Osteocyte (in vitro differentiated cells): ENCODE data around the gene RAD51AP2. TPM values are rescaled to one million over a fixed set of nuclear protein-coding genes. Genes with fewer than 3 reads are reported as not detected.

Experiments used
- DNase-seq: peaks from one replicate; pipeline ENCODE4 v3.0.0; 2021; ENCODE audit warnings: mixed read lengths; ENCODE audit not compliant: unreplicated experiment; ENCODE audit errors: extremely low spot score
- H3K27ac Mint-ChIP-seq: one replicate; pipeline ENCODE4 v1.8.0; 2021; ENCODE audit warnings: mild to moderate bottlenecking, mixed read lengths; ENCODE audit not compliant: unreplicated experiment
- H3K27me3 Mint-ChIP-seq: one replicate; pipeline ENCODE4 v1.8.0; 2021; ENCODE audit warnings: mixed read lengths; ENCODE audit not compliant: unreplicated experiment
- H3K36me3 Mint-ChIP-seq: one replicate; pipeline ENCODE4 v1.8.0; 2021; ENCODE audit warnings: mixed read lengths; ENCODE audit not compliant: unreplicated experiment
- H3K4me1 Mint-ChIP-seq: one replicate; pipeline ENCODE4 v1.8.0; 2021; ENCODE audit warnings: mixed read lengths; ENCODE audit not compliant: unreplicated experiment
- H3K4me3 Mint-ChIP-seq: one replicate; pipeline ENCODE4 v1.8.0; 2021; ENCODE audit warnings: mild to moderate bottlenecking, moderate library complexity, mixed read lengths; ENCODE audit not compliant: unreplicated experiment
- H3K9me3 Mint-ChIP-seq: one replicate; pipeline ENCODE4 v1.8.0; 2021; ENCODE audit warnings: mixed read lengths; ENCODE audit not compliant: unreplicated experiment
- total RNA-seq: library from RNA; stranded (reverse); gene quantifications from 2 replicates; pipeline ENCODE4 v1.2.1, GENCODE V29; 2021
- TF ChIP-seq, protein P1 (sequence below): fragments of 200-600 bp; sonication (generic); IDR thresholded peaks from 2 replicates; pipeline ENCODE4 v1.5.0; 2021; ENCODE audit warnings: antibody characterized with exemption, mild to moderate bottlenecking, moderate library complexity

The RAD51AP2 gene
- total RNA-seq, 1 donor from 2014 or later = not detected

DNA sequence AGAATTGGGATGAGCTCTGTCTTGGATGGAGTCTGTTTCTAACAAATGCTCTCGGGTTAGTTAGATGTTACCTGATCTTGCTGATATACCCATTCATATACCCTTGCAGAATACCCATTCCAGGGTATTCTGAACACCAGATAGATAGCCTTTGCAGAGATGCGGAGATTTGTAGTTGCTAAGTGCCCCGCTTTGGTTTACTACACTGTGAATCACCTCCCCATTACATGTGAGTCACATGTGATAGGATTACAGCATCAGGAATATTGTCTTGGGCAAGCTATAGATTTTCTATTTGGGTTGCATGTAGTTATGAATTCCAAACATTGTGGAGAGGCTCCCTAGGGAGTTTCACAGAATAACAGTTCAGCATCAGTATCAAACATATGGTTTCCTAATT, 26.0 kb upstream of the RAD51AP2 start:
- Mint-ChIP-seq H3K9me3 (no peaks in the 10 kb centered on the region), H3K36me3 (no peaks in the 10 kb centered on the region), H3K27me3 (peaks cover 68% of the 10 kb centered on the region)

DNA sequence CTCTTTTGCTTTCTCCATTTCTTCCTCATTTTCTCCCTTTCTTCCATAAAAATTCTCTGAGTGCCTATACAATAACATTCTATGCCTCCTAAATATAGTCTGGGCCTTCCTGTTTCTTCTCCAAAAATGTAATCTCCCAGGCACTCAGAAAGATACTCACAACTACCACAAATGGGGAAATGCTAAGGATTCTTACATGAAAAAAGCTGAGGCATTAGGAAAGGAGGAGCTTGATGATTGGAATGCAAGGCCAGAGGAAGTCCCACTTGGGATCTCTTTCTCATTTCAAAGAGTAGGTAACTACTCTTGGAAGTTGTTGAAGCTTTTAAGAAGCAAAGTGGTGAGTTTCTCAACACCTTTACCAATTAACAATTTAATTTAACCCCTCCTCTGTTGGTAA, 25.6 kb upstream of the RAD51AP2 start:
- Mint-ChIP-seq H3K27me3 (peaks cover 69% of the 10 kb centered on the region), H3K9me3 (no peaks in the 10 kb centered on the region), H3K36me3 (no peaks in the 10 kb centered on the region), H3K4me1 (peaks cover 26% of the 10 kb centered on the region), H3K27ac (no peak overlapping the region), H3K4me3 (no peak overlapping the region)
- no peak for DNase-seq
- TF ChIP-seq, protein P1, sequence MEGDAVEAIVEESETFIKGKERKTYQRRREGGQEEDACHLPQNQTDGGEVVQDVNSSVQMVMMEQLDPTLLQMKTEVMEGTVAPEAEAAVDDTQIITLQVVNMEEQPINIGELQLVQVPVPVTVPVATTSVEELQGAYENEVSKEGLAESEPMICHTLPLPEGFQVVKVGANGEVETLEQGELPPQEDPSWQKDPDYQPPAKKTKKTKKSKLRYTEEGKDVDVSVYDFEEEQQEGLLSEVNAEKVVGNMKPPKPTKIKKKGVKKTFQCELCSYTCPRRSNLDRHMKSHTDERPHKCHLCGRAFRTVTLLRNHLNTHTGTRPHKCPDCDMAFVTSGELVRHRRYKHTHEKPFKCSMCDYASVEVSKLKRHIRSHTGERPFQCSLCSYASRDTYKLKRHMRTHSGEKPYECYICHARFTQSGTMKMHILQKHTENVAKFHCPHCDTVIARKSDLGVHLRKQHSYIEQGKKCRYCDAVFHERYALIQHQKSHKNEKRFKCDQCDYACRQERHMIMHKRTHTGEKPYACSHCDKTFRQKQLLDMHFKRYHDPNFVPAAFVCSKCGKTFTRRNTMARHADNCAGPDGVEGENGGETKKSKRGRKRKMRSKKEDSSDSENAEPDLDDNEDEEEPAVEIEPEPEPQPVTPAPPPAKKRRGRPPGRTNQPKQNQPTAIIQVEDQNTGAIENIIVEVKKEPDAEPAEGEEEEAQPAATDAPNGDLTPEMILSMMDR = no peak

More for the DNA sequence above, 26.0 kb upstream of the RAD51AP2 start:
- Mint-ChIP-seq H3K4me3 (no peak overlapping the region), H3K27ac (no peak overlapping the region), H3K4me1 (peaks cover 23% of the 10 kb centered on the region)
- DNase-seq = no peak
- TF ChIP-seq, protein P1 = no peak

DNA sequence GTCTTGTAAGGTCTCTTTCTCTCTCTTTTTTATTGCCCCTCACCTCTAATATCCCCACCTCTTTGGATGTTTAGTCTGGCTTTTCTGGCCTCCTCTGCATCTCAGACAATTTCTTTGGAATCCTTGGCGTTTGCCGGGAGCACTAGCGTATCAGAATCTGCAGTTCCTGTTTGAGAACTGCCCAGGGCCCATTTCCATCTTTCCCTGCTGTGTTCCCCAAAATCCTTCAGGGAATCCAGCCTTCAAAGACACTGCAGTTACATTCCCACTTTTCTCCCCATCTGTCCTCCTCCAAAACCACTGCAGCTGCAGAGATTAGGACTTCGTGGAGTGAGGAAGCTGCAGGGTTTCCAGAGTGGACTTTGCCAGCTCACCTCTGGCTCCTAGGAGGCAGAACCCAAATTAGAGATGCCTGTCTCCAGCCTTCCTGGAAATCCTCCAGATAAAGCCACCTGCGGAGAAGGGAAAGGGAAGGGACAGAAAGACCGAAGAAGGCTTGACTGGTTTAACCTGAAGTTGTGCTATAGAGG, 25.0 kb upstream of the RAD51AP2 start:
- H3K4me1 Mint-ChIP-seq = peaks cover 30% of the 10 kb centered on the region
- TF ChIP-seq, protein P1 = no peak
- no peak overlapping the region for H3K27ac Mint-ChIP-seq
- no peaks in the 10 kb centered on the region for H3K36me3 Mint-ChIP-seq
- H3K9me3 Mint-ChIP-seq = no peaks in the 10 kb centered on the region
- DNase-seq = no peak
- H3K4me3 Mint-ChIP-seq = no peak overlapping the region
- peaks cover 68% of the 10 kb centered on the region for H3K27me3 Mint-ChIP-seq

DNA sequence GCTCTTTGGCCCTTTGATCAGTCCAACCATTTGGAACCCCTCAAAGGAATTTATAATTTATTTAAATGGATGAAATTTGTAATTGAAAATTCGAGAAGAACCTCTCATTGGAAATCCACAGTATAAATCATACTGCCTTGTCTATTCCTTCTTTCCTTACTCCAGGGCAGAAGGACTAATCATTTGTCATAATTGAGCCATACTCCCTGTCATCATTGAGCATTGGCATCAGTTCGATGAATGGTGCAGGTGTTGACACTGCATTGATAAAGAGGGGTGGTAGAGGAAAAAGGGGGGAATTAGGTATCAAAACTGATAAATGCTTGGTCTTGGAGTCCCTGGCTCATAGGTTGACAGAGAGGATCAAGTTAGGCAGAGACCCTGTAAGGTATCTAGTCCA, 24.2 kb upstream of the RAD51AP2 start:
- Mint-ChIP-seq H3K27me3 (peaks cover 69% of the 10 kb centered on the region), H3K9me3 (no peaks in the 10 kb centered on the region)
- no peak for DNase-seq

DNA sequence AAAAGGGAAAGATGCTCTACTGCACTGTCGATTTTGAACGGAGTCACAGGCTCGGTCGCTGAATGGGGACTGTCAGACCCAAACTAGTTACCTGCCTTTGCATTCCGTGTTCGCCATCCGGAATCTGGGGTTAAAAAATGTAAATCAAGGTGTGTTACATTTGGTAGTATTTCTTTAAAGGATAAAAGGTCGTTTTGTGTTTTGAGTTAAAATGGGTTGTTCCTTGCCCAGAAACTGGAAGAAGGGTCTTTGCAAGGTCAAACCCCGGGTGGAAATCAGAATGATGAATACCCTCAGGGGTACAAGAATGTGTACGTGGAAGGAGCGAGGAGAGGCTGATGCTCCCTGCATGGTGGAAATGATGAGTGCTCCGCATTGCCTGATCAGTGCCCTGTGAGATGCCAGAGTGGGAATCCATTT, 23.3 kb upstream of the RAD51AP2 start:
- TF ChIP-seq, protein P1 = no peak
- peaks cover 73% of the 10 kb centered on the region for H3K27me3 Mint-ChIP-seq
- H3K36me3 Mint-ChIP-seq = no peaks in the 10 kb centered on the region
- H3K27ac Mint-ChIP-seq = no peak overlapping the region
- peaks cover 34% of the 10 kb centered on the region for H3K4me1 Mint-ChIP-seq
- DNase-seq = no peak
- H3K9me3 Mint-ChIP-seq = no peaks in the 10 kb centered on the region
- H3K4me3 Mint-ChIP-seq = peak overlapping the region; percentile 79

More for the DNA sequence above, 24.2 kb upstream of the RAD51AP2 start:
- TF ChIP-seq, protein P1 = no peak
- H3K4me3 Mint-ChIP-seq = no peak overlapping the region
- peaks cover 34% of the 10 kb centered on the region for H3K4me1 Mint-ChIP-seq
- no peaks in the 10 kb centered on the region for H3K36me3 Mint-ChIP-seq
- no peak overlapping the region for H3K27ac Mint-ChIP-seq
